NOMO-1 treated with DMSO at 0.1 percent for 48 hours (cell line): Measurements from ENCODE around the gene MACIR.

Experiments used
- DNase-seq: peaks from one replicate; lab custom pipeline; 2025; ENCODE audit not compliant: unreplicated experiment; lab: John Stamatoyannopoulos, UW

Gene MACIR

GRCh38 chr5:103244398-103244797 lies 14.2 kb upstream of the MACIR start:
- no peak for DNase-seq

GRCh38 chr5:103245761-103246160 lies 12.8 kb upstream of the MACIR start:
- no peak for DNase-seq

GRCh38 chr5:103247118-103247517 lies 11.4 kb upstream of the MACIR start:
- DNase-seq = no peak

GRCh38 chr5:103249068-103249467 lies 9.5 kb upstream of the MACIR start:
- DNase-seq = no peak

- no peak for DNase-seq
These were observed 3.6 kb upstream of the MACIR start for GRCh38 chr5:103254921-103255320.

GRCh38 chr5:103255691-103256090 lies 2.9 kb upstream of the MACIR start:
- DNase-seq = no peak

GRCh38 chr5:103256178-103256577 lies 2.4 kb upstream of the MACIR start:
- no peak for DNase-seq

GRCh38 chr5:103258957-103259704 lies 568 bp downstream of the MACIR start:
- peak; percentile 64 for DNase-seq

- DNase-seq = no peak
These were observed 1.3 kb downstream of the MACIR start for GRCh38 chr5:103259705-103260355.

- DNase-seq = no peak
These were observed 2.4 kb downstream of the MACIR start for GRCh38 chr5:103260951-103261350.

- DNase-seq = no peak
These were observed 3.9 kb downstream of the MACIR start for GRCh38 chr5:103262422-103262871.

- DNase-seq = no peak
These were observed 4.5 kb downstream of the MACIR start for GRCh38 chr5:103263054-103263453.

GRCh38 chr5:103264508-103264907 lies 5.9 kb downstream of the MACIR start:
- no peak for DNase-seq

GRCh38 chr5:103270581-103270980 lies 12.0 kb downstream of the MACIR start:
- no peak for DNase-seq

GRCh38 chr5:103271570-103272289 lies 13.2 kb downstream of the MACIR start:
- no peak for DNase-seq

- no peak for DNase-seq
These were observed 13.8 kb downstream of the MACIR start for GRCh38 chr5:103272377-103272776.

- DNase-seq = no peak
These were observed 15.4 kb downstream of the MACIR start for GRCh38 chr5:103273952-103274351.

GRCh38 chr5:103275851-103276250 lies 17.3 kb downstream of the MACIR start:
- no peak for DNase-seq

GRCh38 chr5:103280967-103281366 lies 22.4 kb downstream of the MACIR start:
- DNase-seq = no peak

GRCh38 chr5:103283120-103283519 lies 24.6 kb downstream of the MACIR start:
- no peak for DNase-seq

GRCh38 chr5:103283869-103284268 lies 25.3 kb downstream of the MACIR start:
- no peak for DNase-seq

- no peak for DNase-seq
These were observed 28.1 kb downstream of the MACIR start for GRCh38 chr5:103286622-103287021.
